ENCODE measurements around the gene TTC39A.

The TTC39A gene

DNA sequence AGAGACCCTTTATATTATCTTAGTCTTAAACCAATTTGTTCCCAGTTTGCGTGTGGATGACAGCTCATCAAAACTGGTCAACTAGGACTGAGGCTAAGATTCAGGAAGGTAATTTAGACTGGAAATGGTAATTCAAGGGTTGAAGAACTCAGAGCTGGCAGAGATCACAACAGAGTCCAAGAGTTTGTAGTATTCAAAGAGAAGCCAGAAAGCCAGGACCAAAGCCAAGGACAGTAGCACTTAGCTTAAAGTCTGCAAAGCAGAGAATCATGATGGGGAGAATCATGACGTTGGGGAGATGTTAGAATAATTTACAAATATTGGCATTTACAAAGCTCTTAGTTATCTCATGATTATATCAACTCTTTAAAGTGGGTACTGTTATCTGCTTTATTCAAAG is 61.7 kb downstream of the TTC39A start:
- TF ChIP-seq, protein P1, sequence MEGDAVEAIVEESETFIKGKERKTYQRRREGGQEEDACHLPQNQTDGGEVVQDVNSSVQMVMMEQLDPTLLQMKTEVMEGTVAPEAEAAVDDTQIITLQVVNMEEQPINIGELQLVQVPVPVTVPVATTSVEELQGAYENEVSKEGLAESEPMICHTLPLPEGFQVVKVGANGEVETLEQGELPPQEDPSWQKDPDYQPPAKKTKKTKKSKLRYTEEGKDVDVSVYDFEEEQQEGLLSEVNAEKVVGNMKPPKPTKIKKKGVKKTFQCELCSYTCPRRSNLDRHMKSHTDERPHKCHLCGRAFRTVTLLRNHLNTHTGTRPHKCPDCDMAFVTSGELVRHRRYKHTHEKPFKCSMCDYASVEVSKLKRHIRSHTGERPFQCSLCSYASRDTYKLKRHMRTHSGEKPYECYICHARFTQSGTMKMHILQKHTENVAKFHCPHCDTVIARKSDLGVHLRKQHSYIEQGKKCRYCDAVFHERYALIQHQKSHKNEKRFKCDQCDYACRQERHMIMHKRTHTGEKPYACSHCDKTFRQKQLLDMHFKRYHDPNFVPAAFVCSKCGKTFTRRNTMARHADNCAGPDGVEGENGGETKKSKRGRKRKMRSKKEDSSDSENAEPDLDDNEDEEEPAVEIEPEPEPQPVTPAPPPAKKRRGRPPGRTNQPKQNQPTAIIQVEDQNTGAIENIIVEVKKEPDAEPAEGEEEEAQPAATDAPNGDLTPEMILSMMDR (IDR thresholded peaks at IDR 0.05) = no peak

GRCh38 chr1:51266791-51267190 is 63.6 kb downstream of the TTC39A start:
- TF ChIP-seq, protein P1 (IDR thresholded peaks at IDR 0.05) = no peak

GRCh38 chr1:51266181-51266580 is 64.2 kb downstream of the TTC39A start:
- TF ChIP-seq, protein P1 (IDR thresholded peaks at IDR 0.05) = no peak

GRCh38 chr1:51265618-51266017 is 64.7 kb downstream of the TTC39A start:
- TF ChIP-seq, protein P1 (IDR thresholded peaks at IDR 0.05) = no peak

DNA sequence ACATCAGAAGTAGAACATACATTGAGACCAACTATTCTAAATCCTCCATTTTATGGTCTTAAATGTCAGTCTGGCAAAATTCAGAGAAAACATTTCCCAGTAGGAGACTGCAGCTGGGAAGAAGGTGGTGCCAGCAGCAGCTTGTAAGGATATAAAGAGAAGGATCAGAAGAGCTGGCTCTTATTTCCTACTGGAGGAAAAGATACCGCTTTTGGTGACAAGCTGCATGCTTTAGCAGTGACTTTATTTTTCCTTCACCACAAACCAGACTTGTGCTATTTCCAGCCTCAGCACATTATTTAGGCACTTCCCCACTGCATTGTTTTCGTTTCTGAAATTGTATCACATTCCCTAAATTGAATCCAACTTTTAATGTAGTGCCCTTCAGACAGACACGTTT is 65.9 kb downstream of the TTC39A start:
- TF ChIP-seq, protein P1 (IDR thresholded peaks at IDR 0.05) = no peak

- TF ChIP-seq, protein P1 (IDR thresholded peaks at IDR 0.05) = no peak
Measured at GRCh38 chr1:51263147-51263877, 67.0 kb downstream of the TTC39A start.

GRCh38 chr1:51255331-51255730 is 75.0 kb downstream of the TTC39A start:
- TF ChIP-seq, protein P1 (IDR thresholded peaks at IDR 0.05) = no peak

DNA sequence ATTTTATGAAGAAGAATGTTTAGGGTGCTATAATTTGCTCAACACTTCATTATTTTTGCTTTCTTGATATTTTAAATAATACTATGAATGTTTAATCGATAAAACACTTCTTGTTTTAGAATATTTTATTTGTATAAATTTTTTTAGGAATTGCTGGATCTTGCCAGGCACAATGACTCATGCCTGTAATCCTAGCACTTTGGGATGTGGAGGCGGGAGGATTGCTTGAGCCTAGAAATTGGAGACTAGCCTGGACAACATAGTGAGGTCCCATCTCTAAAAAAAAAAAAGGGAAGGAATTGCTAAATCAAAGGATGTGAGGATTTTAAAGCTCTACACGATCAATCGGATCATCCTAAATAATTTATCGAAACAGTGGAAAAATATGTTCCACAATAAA is 76.7 kb downstream of the TTC39A start:
- TF ChIP-seq, protein P1 (IDR thresholded peaks at IDR 0.05) = no peak

All from LNCAP (cell line).